T-cell (primary cell): Measurements from ENCODE around the gene FOXP3. TPM values are rescaled to one million over a fixed set of nuclear protein-coding genes. Genes with fewer than 3 reads are reported as not detected.

ENCODE experiments used
- ATAC-seq, 4 experiments: fragments of 200-7000 bp in 3 of 4; fragments of 150-1000 bp in 1 of 4; cut with Tn5 transposase; replicated peaks in 1 of 4; 1 replicate in 3 of 4; 2 replicates in 1 of 4; pipeline ENCODE4 v1.10.0; 2021; ENCODE audit warnings: moderate library complexity in 3 of 4, mild to moderate bottlenecking in 2 of 4, moderate number of reproducible peaks in 1 of 4
- CTCF ChIA-PET, 2 donors: fragments of 300-600 bp; sonication (Branson Sonifier 250); formaldehyde crosslinking; loops; one replicate each; lab custom pipeline; 2022; ENCODE audit warnings: antibody characterized with exemption in 2 of 2; lab: Charles Lee
- POLR2A ChIA-PET, 2 donors: fragments of 300-600 bp; sonication (Branson Sonifier 250); formaldehyde crosslinking; loops; one replicate each; lab custom pipeline; 2022; ENCODE audit warnings: antibody characterized with exemption in 2 of 2; lab: Charles Lee
- DNase-seq, 35 experiments: peaks; one replicate each; pipeline versions ENCODE4 v3.0.0 to v3.0.0-alpha.2; 2013 to 2023
- H3K27ac ChIP-seq: one replicate; pipeline ENCODE4 v1.5.1; 2013; ENCODE audit warnings: low read length
- H3K27me3 ChIP-seq, 2 experiments: replicated peaks in 1 of 2; 1 replicate in 1 of 2; 2 replicates in 1 of 2; pipeline versions ENCODE4 v1.6.1 to v1.7.0; 2013; ENCODE audit warnings: low read length in 1 of 2, mixed read lengths in 1 of 2; ENCODE audit not compliant: control insufficient read depth in 2 of 2, insufficient read depth in 2 of 2; ENCODE audit errors: extremely low read depth in 1 of 2
- H3K36me3 ChIP-seq, 2 donors: 1 replicate in 1 of 2; 2 replicates in 1 of 2; pipeline versions ENCODE4 v1.6.1 to v1.7.0; 2013; ENCODE audit warnings: low read length in 1 of 2; ENCODE audit not compliant: control insufficient read depth in 2 of 2, insufficient read depth in 1 of 2; ENCODE audit errors: extremely low read depth in 1 of 2
- H3K4me1 ChIP-seq, 2 experiments: 1 replicate in 1 of 2; 2 replicates in 1 of 2; pipeline versions ENCODE4 v1.6.1 to v1.7.0; 2013; ENCODE audit warnings: low read length in 2 of 2, mixed read lengths in 1 of 2; ENCODE audit not compliant: insufficient read depth in 2 of 2, control insufficient read depth in 1 of 2; ENCODE audit errors: extremely low read depth in 1 of 2
- H3K4me3 ChIP-seq, 2 donors: 1 replicate in 1 of 2; 2 replicates in 1 of 2; pipeline versions ENCODE4 v1.5.1 to v1.7.0; 2013; ENCODE audit warnings: mild to moderate bottlenecking in 2 of 2, low read length in 1 of 2, moderate library complexity in 1 of 2; ENCODE audit not compliant: control insufficient read depth in 1 of 2; ENCODE audit errors: extremely low read depth in 1 of 2
- H3K9me3 ChIP-seq: 2 replicates; pipeline ENCODE4 v1.7.0; 2013
- H3K27ac Mint-ChIP-seq, 2 donors: one replicate each; pipeline ENCODE4 v1.8.0; 2020 to 2021; ENCODE audit warnings: mild to moderate bottlenecking in 2 of 2, mixed read lengths in 2 of 2
- H3K27me3 Mint-ChIP-seq, 2 donors: one replicate each; pipeline ENCODE4 v1.8.0; 2021 to 2022; ENCODE audit warnings: mixed read lengths in 2 of 2
- H3K36me3 Mint-ChIP-seq: one replicate; pipeline ENCODE4 v1.8.0; 2021; ENCODE audit warnings: mixed read lengths
- H3K4me1 Mint-ChIP-seq, 3 donors: one replicate each; pipeline ENCODE4 v1.8.0; 2020 to 2022; ENCODE audit warnings: mixed read lengths in 3 of 3, mild to moderate bottlenecking in 1 of 3
- H3K4me3 Mint-ChIP-seq, 3 donors: one replicate each; pipeline ENCODE4 v1.8.0; 2020 to 2022; ENCODE audit warnings: mild to moderate bottlenecking in 3 of 3, mixed read lengths in 3 of 3, moderate library complexity in 3 of 3
- H3K9me3 Mint-ChIP-seq, 3 donors: one replicate each; pipeline ENCODE4 v1.8.0; 2020 to 2022; ENCODE audit warnings: mixed read lengths in 3 of 3
- WGBS: methylation state at CpG from one replicate; pipeline ENCODE4 v1.1.5; 2013; ENCODE audit warnings: missing lambda C conversion rate; ENCODE audit not compliant: insufficient coverage; 5-methylcytosine and 5-hydroxymethylcytosine counted together
- total RNA-seq, 35 experiments: library from RNA in 6 of 35; stranded (reverse) in 6 of 35; fragments of 120-200 nt in 1 of 35; gene quantifications; one replicate each; pipeline versions ENCODE4 v1.2.1 to v1.2.4 and lab custom pipeline; 2013 to 2026

Gene FOXP3
- total RNA-seq, 5 donors from 2014 or later (not counting 1 experiment from before 2014, with no cell fraction given): 9.0 to 30.1 (median 21.7) TPM

GRCh38 chrX:49277535-49277830, 13.0 kb upstream of the FOXP3 start:
- DNase-seq (no peak), ATAC-seq (peak; percentile 13 to 31 (median 22))
- peaks cover 30 to 85% of the 10 kb centered on the region in 2 experiments for H3K4me1 ChIP-seq
- no peaks in the 10 kb centered on the region for H3K9me3 Mint-ChIP-seq
- H3K4me1 Mint-ChIP-seq: peaks cover 74 to 87% (median 81%) of the 10 kb centered on the region in 3 donors
- ChIA-PET POLR2A (no interaction called here), CTCF (no interaction called here)
- peak overlapping the region; percentile 89 to 97 for H3K27ac Mint-ChIP-seq
- no peaks in the 10 kb centered on the region for H3K9me3 ChIP-seq
- peak overlapping the region; percentile 3 to 78 (median 52) for H3K4me3 Mint-ChIP-seq
- H3K27me3 ChIP-seq: no peaks in the 10 kb centered on the region
- peaks cover 11% of the 10 kb centered on the region for H3K36me3 Mint-ChIP-seq
- H3K4me3 ChIP-seq: no peak overlapping the region
- WGBS: no CpG with 5 or more reads among the region's 3 CpGs
- H3K27ac ChIP-seq: peak overlapping the region; percentile 47
- H3K27me3 Mint-ChIP-seq: peaks cover 0 to 2% of the 10 kb centered on the region in 2 donors
- no peaks in the 10 kb centered on the region for H3K36me3 ChIP-seq

- ChIA-PET CTCF (interaction anchor here in 1 of 2 donors (1.2 kb wide), 1 partner anchor 86 kb away, joined by 3 read pairs; no protein-coding TSS in a partner anchor), POLR2A (no interaction called here)
- Histone ChIP-seq H3K9me3 (no peaks in the 10 kb centered on the region), H3K27ac (peak overlapping the region; percentile 47), H3K36me3 (no peaks in the 10 kb centered on the region), H3K4me3 (no peak overlapping the region), H3K27me3 (no peaks in the 10 kb centered on the region), H3K4me1 (peaks cover 33 to 88% of the 10 kb centered on the region in 2 experiments)
- H3K4me1 Mint-ChIP-seq: peaks cover 76 to 87% (median 86%) of the 10 kb centered on the region in 3 donors
- no peaks in the 10 kb centered on the region for H3K27me3 Mint-ChIP-seq
- ATAC-seq: no peak
- peaks cover 7% of the 10 kb centered on the region for H3K36me3 Mint-ChIP-seq
- H3K4me3 Mint-ChIP-seq: peak overlapping the region; percentile 8 to 78 (median 52)
- DNase-seq: peak in 1 of 35 experiments; percentile 0
- H3K9me3 Mint-ChIP-seq: no peaks in the 10 kb centered on the region
- peak overlapping the region; percentile 89 to 97 for H3K27ac Mint-ChIP-seq
- WGBS: 89% methylated on average over 10 of the region's 19 CpGs
These were observed 12.4 kb upstream of the FOXP3 start for GRCh38 chrX:49276671-49277534.

GRCh38 chrX:49276207-49276606, 11.7 kb upstream of the FOXP3 start:
- CTCF ChIA-PET: interaction anchor here in 1 of 2 donors (1.2 kb wide), 1 partner anchor 85 kb away, joined by 3 read pairs; no protein-coding TSS in a partner anchor
- Histone ChIP-seq H3K27ac (peak overlapping the region; percentile 47), H3K27me3 (no peaks in the 10 kb centered on the region), H3K4me1 (peaks cover 38 to 88% of the 10 kb centered on the region in 2 experiments), H3K36me3 (no peaks in the 10 kb centered on the region), H3K9me3 (no peaks in the 10 kb centered on the region), H3K4me3 (no peak overlapping the region)
- Mint-ChIP-seq H3K4me1 (peaks cover 80 to 93% (median 93%) of the 10 kb centered on the region in 3 donors), H3K9me3 (no peaks in the 10 kb centered on the region), H3K27me3 (no peaks in the 10 kb centered on the region), H3K4me3 (peak overlapping the region in 1 of 3 donors; percentile 78), H3K27ac (peak overlapping the region; percentile 89 to 97), H3K36me3 (peaks cover 8% of the 10 kb centered on the region)
- no peak for ATAC-seq
- POLR2A ChIA-PET: interaction anchor here in 1 of 2 donors (0.5 kb wide), 2 partner anchors 18 to 25 kb away, joined by 3 to 4 read pairs; no protein-coding TSS in a partner anchor
- no peak for DNase-seq
- WGBS: no CpG with 5 or more reads among the region's 1 CpG

GRCh38 chrX:49273181-49273727, 8.7 kb upstream of the FOXP3 start:
- Mint-ChIP-seq H3K9me3 (no peaks in the 10 kb centered on the region), H3K4me3 (peak overlapping the region; percentile 70 to 80 (median 78)), H3K4me1 (peaks cover 74 to 82% (median 82%) of the 10 kb centered on the region in 3 donors), H3K36me3 (peaks cover 12% of the 10 kb centered on the region), H3K27me3 (no peaks in the 10 kb centered on the region), H3K27ac (peak overlapping the region; percentile 88 to 96)
- POLR2A ChIA-PET: interaction anchor here in 1 of 2 donors (0.6 kb wide), 1 partner anchor 37 kb away, joined by 3 read pairs; no protein-coding TSS in a partner anchor
- ATAC-seq (peak in 3 of 4 experiments; percentile 9 to 11 (median 9)), DNase-seq (peak in 25 of 35 experiments; percentile 3 to 68 (median 21))
- peaks cover 33 to 84% of the 10 kb centered on the region in 2 experiments for H3K4me1 ChIP-seq
- H3K36me3 ChIP-seq: peaks cover 0 to 4% of the 10 kb centered on the region in 2 donors
- H3K27ac ChIP-seq: peak overlapping the region; percentile 49
- CTCF ChIA-PET: no interaction called here
- no peaks in the 10 kb centered on the region for H3K9me3 ChIP-seq
- peak overlapping the region; percentile 17 to 53 for H3K4me3 ChIP-seq
- H3K27me3 ChIP-seq: no peaks in the 10 kb centered on the region
- WGBS: no CpG with 5 or more reads among the region's 8 CpGs

DNA sequence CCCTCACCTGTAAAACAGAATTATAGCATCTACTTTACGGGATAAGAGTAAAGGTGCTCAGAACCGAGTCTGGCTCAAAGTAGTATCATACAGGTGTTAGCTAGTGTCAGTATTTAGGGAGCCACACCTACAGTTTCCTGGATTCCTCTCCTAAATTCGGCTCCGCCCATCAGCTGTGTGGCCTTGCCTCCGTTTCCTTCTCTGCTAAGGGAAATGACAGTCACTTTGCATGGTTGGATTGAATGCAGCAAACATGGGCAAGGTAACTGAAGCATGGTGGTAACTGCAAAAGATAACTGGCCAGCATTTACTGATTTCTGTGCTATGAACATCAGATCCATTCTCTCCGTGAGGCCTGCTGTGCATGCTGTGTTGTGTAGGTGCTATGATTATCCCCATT, 7.9 kb upstream of the FOXP3 start:
- Mint-ChIP-seq H3K27me3 (no peaks in the 10 kb centered on the region), H3K9me3 (no peaks in the 10 kb centered on the region), H3K36me3 (peaks cover 12% of the 10 kb centered on the region), H3K27ac (peak overlapping the region; percentile 88 to 96), H3K4me3 (peak overlapping the region; percentile 70 to 80 (median 78)), H3K4me1 (peaks cover 70 to 80% (median 75%) of the 10 kb centered on the region in 3 donors)
- Histone ChIP-seq H3K4me3 (peak overlapping the region in 1 of 2 donors; percentile 53), H3K27me3 (no peaks in the 10 kb centered on the region), H3K36me3 (peaks cover 0 to 4% of the 10 kb centered on the region in 2 donors), H3K27ac (peak overlapping the region; percentile 25), H3K9me3 (no peaks in the 10 kb centered on the region), H3K4me1 (peaks cover 30 to 79% of the 10 kb centered on the region in 2 experiments)
- ATAC-seq: no peak
- peak in 8 of 35 experiments; percentile 8 to 32 (median 20) for DNase-seq
- no CpG with 5 or more reads among the region's 6 CpGs for WGBS
- ChIA-PET CTCF (interaction anchor here (0.7 kb wide), 2 partner anchors 13 to 804 kb away, joined by 3 to 5 read pairs; no protein-coding TSS in a partner anchor), POLR2A (interaction anchor here (0.6 kb wide), 3 partner anchors 33 to 969 kb away, joined by 3 to 9 read pairs (median 3); no protein-coding TSS in a partner anchor)

DNA sequence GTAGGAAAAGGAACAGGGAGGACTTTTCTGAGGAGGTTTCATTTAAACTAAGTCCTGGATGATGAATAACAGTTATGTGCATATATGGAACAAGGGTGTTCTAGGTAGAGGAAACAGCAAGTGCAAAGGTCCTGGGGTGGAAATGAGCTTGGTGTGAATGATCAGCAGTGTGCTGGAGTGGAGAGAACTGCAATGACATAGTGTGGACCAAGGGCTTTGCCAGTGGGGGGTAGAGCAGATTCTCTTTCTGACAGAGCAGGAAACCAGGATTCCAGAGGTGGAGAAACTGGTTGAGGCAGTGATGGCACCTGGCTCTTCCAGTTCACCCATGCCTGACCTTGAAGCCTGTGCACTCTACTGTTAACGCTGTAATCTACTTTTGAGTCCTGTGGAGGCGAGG, 6.8 kb upstream of the FOXP3 start:
- DNase-seq: no peak
- Histone ChIP-seq H3K4me3 (peak overlapping the region; percentile 45 to 53), H3K4me1 (peaks cover 23 to 69% of the 10 kb centered on the region in 2 experiments), H3K9me3 (no peaks in the 10 kb centered on the region), H3K27me3 (no peaks in the 10 kb centered on the region), H3K27ac (peak overlapping the region; percentile 25), H3K36me3 (peaks cover 0 to 4% of the 10 kb centered on the region in 2 donors)
- ATAC-seq: no peak
- no CpG with 5 or more reads among the region's 2 CpGs for WGBS
- CTCF ChIA-PET: no interaction called here
- Mint-ChIP-seq H3K4me3 (peak overlapping the region; percentile 70 to 80 (median 78)), H3K36me3 (peaks cover 12% of the 10 kb centered on the region), H3K9me3 (no peaks in the 10 kb centered on the region), H3K27ac (peak overlapping the region; percentile 88 to 96), H3K4me1 (peaks cover 59 to 71% (median 64%) of the 10 kb centered on the region in 3 donors), H3K27me3 (no peaks in the 10 kb centered on the region)
- POLR2A ChIA-PET: no interaction called here
